ENCODE data around the gene ANO2.

DNA sequence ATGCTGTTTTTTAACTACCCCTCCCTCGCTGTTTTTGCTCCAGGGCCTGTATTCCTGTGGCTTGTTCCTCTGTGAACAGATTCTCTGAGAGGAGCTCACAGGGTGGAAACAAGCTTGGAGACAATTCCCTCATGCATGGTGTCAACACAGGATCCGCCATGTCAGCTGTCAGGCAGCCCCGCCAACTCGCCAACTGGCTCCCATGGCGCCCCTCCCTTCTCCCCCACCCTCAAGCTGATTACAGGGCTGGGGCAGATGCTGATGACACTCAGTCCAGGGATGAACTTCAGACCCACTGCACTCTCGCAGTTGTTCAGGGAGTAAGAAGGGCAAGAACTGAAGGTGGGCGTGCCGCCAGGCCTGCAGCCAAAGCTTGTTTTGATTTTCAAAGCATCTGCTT, 283.2 kb downstream of the ANO2 start:
- no peak for TF ChIP-seq POLR2A (IDR thresholded peaks at IDR 0.05)
- TF ChIP-seq, protein P1, sequence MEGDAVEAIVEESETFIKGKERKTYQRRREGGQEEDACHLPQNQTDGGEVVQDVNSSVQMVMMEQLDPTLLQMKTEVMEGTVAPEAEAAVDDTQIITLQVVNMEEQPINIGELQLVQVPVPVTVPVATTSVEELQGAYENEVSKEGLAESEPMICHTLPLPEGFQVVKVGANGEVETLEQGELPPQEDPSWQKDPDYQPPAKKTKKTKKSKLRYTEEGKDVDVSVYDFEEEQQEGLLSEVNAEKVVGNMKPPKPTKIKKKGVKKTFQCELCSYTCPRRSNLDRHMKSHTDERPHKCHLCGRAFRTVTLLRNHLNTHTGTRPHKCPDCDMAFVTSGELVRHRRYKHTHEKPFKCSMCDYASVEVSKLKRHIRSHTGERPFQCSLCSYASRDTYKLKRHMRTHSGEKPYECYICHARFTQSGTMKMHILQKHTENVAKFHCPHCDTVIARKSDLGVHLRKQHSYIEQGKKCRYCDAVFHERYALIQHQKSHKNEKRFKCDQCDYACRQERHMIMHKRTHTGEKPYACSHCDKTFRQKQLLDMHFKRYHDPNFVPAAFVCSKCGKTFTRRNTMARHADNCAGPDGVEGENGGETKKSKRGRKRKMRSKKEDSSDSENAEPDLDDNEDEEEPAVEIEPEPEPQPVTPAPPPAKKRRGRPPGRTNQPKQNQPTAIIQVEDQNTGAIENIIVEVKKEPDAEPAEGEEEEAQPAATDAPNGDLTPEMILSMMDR (IDR thresholded peaks at IDR 0.05): no peak

All from uterus (tissue), 2 donors.